Measurements from ENCODE around the gene TMEM114. TPM values are rescaled to one million over a fixed set of nuclear protein-coding genes. Genes with fewer than 3 reads are reported as not detected.
"Not testable (repeated sequence)": the region's sequence is repeated elsewhere in the genome, so short reads cannot be mapped to it uniquely, and the experiment has no call there.

TMEM114 gene
- total RNA-seq, 2 experiments from 2014 or later: not detected

GRCh38 chr16:8583199-8583598 is 7.1 kb downstream of the TMEM114 start:
- ATAC-seq (no peak), DNase-seq (no peak)
- Mint-ChIP-seq H3K36me3 (ENCODE audit: low read depth) (no peaks in the 10 kb centered on the region), H3K4me3 (no peak overlapping the region), H3K27me3 (ENCODE audit: low read depth) (peaks cover 18% of the 10 kb centered on the region), H3K27ac (no peak overlapping the region), H3K4me1 (ENCODE audit: low read depth) (peaks cover 4% of the 10 kb centered on the region), H3K9me3 (ENCODE audit: insufficient read depth) (no peaks in the 10 kb centered on the region)
- ChIA-PET POLR2A (interaction anchor here (0.9 kb wide), 1 partner anchor 15 kb away, joined by 3 read pairs; no protein-coding TSS in a partner anchor), CTCF (interaction anchor here (1.1 kb wide), 1 partner anchor 297 kb away, joined by 3 read pairs; no protein-coding TSS in a partner anchor)

- ATAC-seq: no peak
- CTCF ChIA-PET: interaction anchor here (0.6 kb wide), 1 partner anchor 10 kb away, joined by 3 read pairs; no protein-coding TSS in a partner anchor
- POLR2A ChIA-PET: no interaction called here
- H3K4me1 Mint-ChIP-seq (ENCODE audit: low read depth): peaks cover 4% of the 10 kb centered on the region
- no peak for DNase-seq
- H3K4me3 Mint-ChIP-seq: no peak overlapping the region
- no peak overlapping the region for H3K27ac Mint-ChIP-seq
- no peaks in the 10 kb centered on the region for H3K36me3 Mint-ChIP-seq (ENCODE audit: low read depth)
- peaks cover 12% of the 10 kb centered on the region for H3K27me3 Mint-ChIP-seq (ENCODE audit: low read depth)
- no peaks in the 10 kb centered on the region for H3K9me3 Mint-ChIP-seq (ENCODE audit: insufficient read depth)
These were observed 8.3 kb downstream of the TMEM114 start for GRCh38 chr16:8581831-8582580.

GRCh38 chr16:8579559-8579958 is 10.8 kb downstream of the TMEM114 start:
- H3K36me3 Mint-ChIP-seq (ENCODE audit: low read depth): no peaks in the 10 kb centered on the region
- H3K9me3 Mint-ChIP-seq (ENCODE audit: insufficient read depth): no peaks in the 10 kb centered on the region
- ATAC-seq (no peak), DNase-seq (no peak)
- H3K4me3 Mint-ChIP-seq: no peak overlapping the region
- H3K27me3 Mint-ChIP-seq (ENCODE audit: low read depth): peaks cover 6% of the 10 kb centered on the region
- POLR2A ChIA-PET: no interaction called here
- no peak overlapping the region for H3K27ac Mint-ChIP-seq
- CTCF ChIA-PET: no interaction called here
- H3K4me1 Mint-ChIP-seq (ENCODE audit: low read depth): peaks cover 4% of the 10 kb centered on the region

- H3K9me3 Mint-ChIP-seq (ENCODE audit: insufficient read depth): no peaks in the 10 kb centered on the region
- peaks cover 5% of the 10 kb centered on the region for H3K27me3 Mint-ChIP-seq (ENCODE audit: low read depth)
- no peak for ATAC-seq
- CTCF ChIA-PET: no interaction called here
- DNase-seq: no peak
- POLR2A ChIA-PET: no interaction called here
- H3K36me3 Mint-ChIP-seq (ENCODE audit: low read depth): no peaks in the 10 kb centered on the region
- H3K4me3 Mint-ChIP-seq: no peak overlapping the region
- H3K4me1 Mint-ChIP-seq (ENCODE audit: low read depth): peaks cover 9% of the 10 kb centered on the region
- H3K27ac Mint-ChIP-seq: no peak overlapping the region
These were observed 12.5 kb downstream of the TMEM114 start for GRCh38 chr16:8577678-8578304.

GRCh38 chr16:8576141-8577004 is 13.9 kb downstream of the TMEM114 start:
- Mint-ChIP-seq H3K4me1 (ENCODE audit: low read depth) (peaks cover 6% of the 10 kb centered on the region), H3K27me3 (ENCODE audit: low read depth) (peaks cover 5% of the 10 kb centered on the region), H3K4me3 (no peak overlapping the region), H3K9me3 (ENCODE audit: insufficient read depth) (no peaks in the 10 kb centered on the region), H3K27ac (no peak overlapping the region), H3K36me3 (ENCODE audit: low read depth) (no peaks in the 10 kb centered on the region)
- ATAC-seq: no peak
- CTCF ChIA-PET: interaction anchor here (1.3 kb wide), 1 partner anchor 9 kb away, joined by 3 read pairs; no protein-coding TSS in a partner anchor
- POLR2A ChIA-PET: no interaction called here
- DNase-seq: no peak

GRCh38 chr16:8575399-8575798 is 14.9 kb downstream of the TMEM114 start:
- CTCF ChIA-PET: interaction anchor here (1.3 kb wide), 2 partner anchors 8 to 234 kb away, joined by 3 read pairs; no protein-coding TSS in a partner anchor
- Mint-ChIP-seq H3K4me3 (no peak overlapping the region), H3K36me3 (ENCODE audit: low read depth) (no peaks in the 10 kb centered on the region), H3K9me3 (ENCODE audit: insufficient read depth) (no peaks in the 10 kb centered on the region), H3K27me3 (ENCODE audit: low read depth) (peaks cover 5% of the 10 kb centered on the region), H3K27ac (no peak overlapping the region), H3K4me1 (ENCODE audit: low read depth) (peaks cover 6% of the 10 kb centered on the region)
- POLR2A ChIA-PET: no interaction called here
- DNase-seq: no peak
- no peak for ATAC-seq

- Mint-ChIP-seq H3K27ac (peak overlapping the region; percentile 19), H3K4me3 (no peak overlapping the region), H3K4me1 (ENCODE audit: low read depth) (peaks cover 6% of the 10 kb centered on the region), H3K36me3 (ENCODE audit: low read depth) (no peaks in the 10 kb centered on the region), H3K27me3 (ENCODE audit: low read depth) (peaks cover 5% of the 10 kb centered on the region), H3K9me3 (ENCODE audit: insufficient read depth) (no peaks in the 10 kb centered on the region)
- POLR2A ChIA-PET: no interaction called here
- DNase-seq (peak; percentile 32), ATAC-seq (no peak)
- CTCF ChIA-PET: interaction anchor here (1.4 to 3.0 kb wide), 2 partner anchors 44 to 307 kb away, joined by 3 to 9 read pairs; no protein-coding TSS in a partner anchor
These were observed 17.2 kb downstream of the TMEM114 start for GRCh38 chr16:8572919-8573724.

GRCh38 chr16:8572063-8572918 is 18.0 kb downstream of the TMEM114 start:
- H3K27me3 Mint-ChIP-seq (ENCODE audit: low read depth): peaks cover 5% of the 10 kb centered on the region
- H3K27ac Mint-ChIP-seq: no peak overlapping the region
- ATAC-seq (no peak), DNase-seq (no peak)
- no peaks in the 10 kb centered on the region for H3K9me3 Mint-ChIP-seq (ENCODE audit: insufficient read depth)
- no peak overlapping the region for H3K4me3 Mint-ChIP-seq
- ChIA-PET POLR2A (no interaction called here), CTCF (interaction anchor here (0.6 to 3.0 kb wide), 2 partner anchors 10 to 308 kb away, joined by 3 to 9 read pairs; no protein-coding TSS in a partner anchor)
- peaks cover 9% of the 10 kb centered on the region for H3K4me1 Mint-ChIP-seq (ENCODE audit: low read depth)
- H3K36me3 Mint-ChIP-seq (ENCODE audit: low read depth): no peaks in the 10 kb centered on the region

- ATAC-seq (no peak), DNase-seq (no peak)
- H3K4me3 Mint-ChIP-seq: no peak overlapping the region
- POLR2A ChIA-PET: no interaction called here
- peaks cover 9% of the 10 kb centered on the region for H3K4me1 Mint-ChIP-seq (ENCODE audit: low read depth)
- no peak overlapping the region for H3K27ac Mint-ChIP-seq
- no peaks in the 10 kb centered on the region for H3K9me3 Mint-ChIP-seq (ENCODE audit: insufficient read depth)
- CTCF ChIA-PET: no interaction called here
- H3K36me3 Mint-ChIP-seq (ENCODE audit: low read depth): no peaks in the 10 kb centered on the region
- peaks cover 5% of the 10 kb centered on the region for H3K27me3 Mint-ChIP-seq (ENCODE audit: low read depth)
These were observed 19.2 kb downstream of the TMEM114 start for GRCh38 chr16:8571061-8571596.

- H3K4me3 Mint-ChIP-seq; H3K36me3 Mint-ChIP-seq (ENCODE audit: low read depth); H3K4me1 Mint-ChIP-seq (ENCODE audit: low read depth); H3K27me3 Mint-ChIP-seq (ENCODE audit: low read depth); POLR2A ChIA-PET; ATAC-seq; H3K9me3 Mint-ChIP-seq (ENCODE audit: insufficient read depth); H3K27ac Mint-ChIP-seq; DNase-seq: not testable (repeated sequence)
- CTCF ChIA-PET: interaction anchor here (2.5 kb wide), 1 partner anchor 310 kb away, joined by 13 read pairs; no protein-coding TSS in a partner anchor
These were observed 19.9 kb downstream of the TMEM114 start for GRCh38 chr16:8570393-8570792.
